Measurements from ENCODE around the gene CLDN19.

CLDN19 gene

GRCh38 chr1:42739753-42740700 lies at the start of gene CLDN19:
Gene CLDN19 (minus strand): TSS chr1:42740236. CDS start chr1:42740063, 173 bp downstream.
- no peak for DNase-seq (ENCODE audit: low spot score)

GRCh38 chr1:42788021-42788420 lies 48.0 kb upstream of the CLDN19 start:
- DNase-seq (ENCODE audit: low spot score), result no peak

- DNase-seq (ENCODE audit: low spot score), result no peak
Observed at GRCh38 chr1:42786097-42786496, 46.1 kb upstream of the CLDN19 start.

GRCh38 chr1:42784946-42785693 lies 45.1 kb upstream of the CLDN19 start, which contains the start of gene TMEM269:
Gene TMEM269 (plus strand): TSS chr1:42784991. CDS start chr1:42789894, 4,903 bp downstream.
- DNase-seq (ENCODE audit: low spot score), result peak; percentile 60

- no peak for DNase-seq (ENCODE audit: low spot score)
Observed at GRCh38 chr1:42784547-42784945, 44.5 kb upstream of the CLDN19 start.

- DNase-seq (ENCODE audit: low spot score), result no peak
Observed at GRCh38 chr1:42783092-42783491, 43.1 kb upstream of the CLDN19 start.

- no peak for DNase-seq (ENCODE audit: low spot score)
Observed at GRCh38 chr1:42780176-42780575, 40.1 kb upstream of the CLDN19 start.

GRCh38 chr1:42779725-42780124 lies 39.7 kb upstream of the CLDN19 start:
- no peak for DNase-seq (ENCODE audit: low spot score)

GRCh38 chr1:42777852-42778251 lies 37.8 kb upstream of the CLDN19 start:
- peak; percentile 75 for DNase-seq (ENCODE audit: low spot score)

GRCh38 chr1:42776502-42776901 lies 36.5 kb upstream of the CLDN19 start:
- no peak for DNase-seq (ENCODE audit: low spot score)

- DNase-seq (ENCODE audit: low spot score), result no peak
Observed at GRCh38 chr1:42774928-42775526, 35.0 kb upstream of the CLDN19 start.

- DNase-seq (ENCODE audit: low spot score), result no peak
Observed at GRCh38 chr1:42773420-42773819, 33.4 kb upstream of the CLDN19 start.

- DNase-seq (ENCODE audit: low spot score), result no peak
Observed at GRCh38 chr1:42769811-42770210, 29.8 kb upstream of the CLDN19 start.

GRCh38 chr1:42768172-42768571 lies 28.1 kb upstream of the CLDN19 start:
- no peak for DNase-seq (ENCODE audit: low spot score)

- DNase-seq (ENCODE audit: low spot score), result no peak
Observed at GRCh38 chr1:42767510-42768000, 27.5 kb upstream of the CLDN19 start.

- peak; percentile 97 for DNase-seq (ENCODE audit: low spot score)
Observed at GRCh38 chr1:42766741-42767509, 26.9 kb upstream of the CLDN19 start, which contains the start of the genes C1orf50 and P3H1. Gene C1orf50 (plus strand): TSS chr1:42767249. CDS start chr1:42767312, 63 bp downstream. Gene P3H1 (minus strand): TSS chr1:42767028. CDS start chr1:42766971, 57 bp downstream.

GRCh38 chr1:42765832-42766740 lies 26.1 kb upstream of the CLDN19 start:
- peak; percentile 67 for DNase-seq (ENCODE audit: low spot score)

- DNase-seq (ENCODE audit: low spot score), result no peak
Observed at GRCh38 chr1:42765269-42765668, 25.2 kb upstream of the CLDN19 start.

GRCh38 chr1:42762269-42762668 lies 22.2 kb upstream of the CLDN19 start:
- DNase-seq (ENCODE audit: low spot score), result no peak

GRCh38 chr1:42761567-42761966 lies 21.5 kb upstream of the CLDN19 start:
- DNase-seq (ENCODE audit: low spot score), result no peak
